ENCODE measurements around the gene TDRD6.
"Not testable (repeated sequence)": the region's sequence is repeated elsewhere in the genome, so short reads cannot be mapped to it uniquely, and the experiment has no call there.

TDRD6 gene, protein sequence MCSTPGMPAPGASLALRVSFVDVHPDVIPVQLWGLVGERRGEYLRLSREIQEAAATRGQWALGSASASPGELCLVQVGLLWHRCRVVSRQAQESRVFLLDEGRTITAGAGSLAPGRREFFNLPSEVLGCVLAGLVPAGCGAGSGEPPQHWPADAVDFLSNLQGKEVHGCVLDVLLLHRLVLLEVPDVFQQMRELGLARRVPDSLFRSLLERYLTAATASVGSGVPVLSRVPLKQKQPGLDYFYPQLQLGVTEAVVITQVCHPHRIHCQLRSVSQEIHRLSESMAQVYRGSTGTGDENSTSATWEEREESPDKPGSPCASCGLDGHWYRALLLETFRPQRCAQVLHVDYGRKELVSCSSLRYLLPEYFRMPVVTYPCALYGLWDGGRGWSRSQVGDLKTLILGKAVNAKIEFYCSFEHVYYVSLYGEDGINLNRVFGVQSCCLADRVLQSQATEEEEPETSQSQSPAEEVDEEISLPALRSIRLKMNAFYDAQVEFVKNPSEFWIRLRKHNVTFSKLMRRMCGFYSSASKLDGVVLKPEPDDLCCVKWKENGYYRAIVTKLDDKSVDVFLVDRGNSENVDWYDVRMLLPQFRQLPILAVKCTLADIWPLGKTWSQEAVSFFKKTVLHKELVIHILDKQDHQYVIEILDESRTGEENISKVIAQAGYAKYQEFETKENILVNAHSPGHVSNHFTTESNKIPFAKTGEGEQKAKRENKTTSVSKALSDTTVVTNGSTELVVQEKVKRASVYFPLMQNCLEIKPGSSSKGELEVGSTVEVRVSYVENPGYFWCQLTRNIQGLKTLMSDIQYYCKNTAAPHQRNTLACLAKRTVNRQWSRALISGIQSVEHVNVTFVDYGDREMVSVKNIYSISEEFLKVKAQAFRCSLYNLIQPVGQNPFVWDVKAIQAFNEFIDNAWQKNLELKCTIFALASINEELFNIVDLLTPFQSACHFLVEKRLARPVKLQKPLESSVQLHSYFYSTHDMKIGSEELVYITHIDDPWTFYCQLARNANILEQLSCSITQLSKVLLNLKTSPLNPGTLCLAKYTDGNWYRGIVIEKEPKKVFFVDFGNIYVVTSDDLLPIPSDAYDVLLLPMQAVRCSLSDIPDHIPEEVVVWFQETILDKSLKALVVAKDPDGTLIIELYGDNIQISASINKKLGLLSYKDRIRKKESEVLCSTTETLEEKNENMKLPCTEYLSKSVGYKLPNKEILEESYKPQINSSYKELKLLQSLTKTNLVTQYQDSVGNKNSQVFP (N-terminal part only)

DNA sequence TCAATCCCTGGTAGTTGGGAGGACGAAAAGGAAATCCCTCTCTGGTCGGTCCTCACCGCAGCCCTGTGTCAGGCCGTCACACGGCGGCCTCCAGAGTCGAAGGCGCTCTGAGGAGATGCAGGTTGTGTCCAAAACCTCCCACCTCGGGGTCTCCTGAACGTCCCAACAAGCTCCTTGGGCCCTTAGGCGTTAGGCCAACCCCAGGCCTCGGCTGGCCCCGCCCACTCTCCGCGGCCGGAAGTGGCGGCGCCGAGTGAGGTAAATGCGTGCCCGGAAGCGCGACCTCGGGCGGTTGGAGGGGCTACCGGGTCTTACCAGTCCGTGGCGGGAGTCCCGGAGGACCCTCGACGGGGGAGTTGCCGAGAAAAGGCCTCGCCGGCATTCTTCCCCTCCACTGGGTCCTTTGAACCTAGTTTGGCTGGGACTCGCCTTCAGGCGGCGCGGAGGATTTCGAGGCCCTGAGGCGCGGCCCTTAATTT, at the start of gene TDRD6:
TSS of gene TDRD6 (plus strand) at position 267 of the 479 bp plus-strand sequence. CDS start 244 bp downstream, outside the sequence.
- in situ Hi-C loops (cut with MboI; ENCODE audit: low sequenced_read_pairs), result no loop called here

DNA sequence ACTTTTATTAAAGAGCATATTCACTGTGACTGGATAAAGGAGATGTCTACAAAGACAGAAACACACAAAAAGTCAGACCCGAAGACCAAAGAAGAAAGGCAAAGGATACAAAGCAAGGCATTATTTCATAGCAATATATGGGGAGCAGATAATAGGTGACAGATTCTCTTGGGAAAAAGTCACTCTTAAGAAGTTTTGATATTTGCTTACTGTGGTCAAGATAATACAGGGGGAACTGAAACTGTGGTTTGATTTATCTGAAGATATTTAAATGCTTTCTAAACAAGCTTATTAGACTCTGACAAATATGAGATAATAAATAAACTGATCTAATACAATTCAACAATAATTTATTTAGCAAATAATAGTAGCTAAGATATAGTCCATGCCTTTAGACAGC, 49.8 kb upstream of the TDRD6 start:
- in situ Hi-C loops (cut with MboI; ENCODE audit: low sequenced_read_pairs), result no loop called here

DNA sequence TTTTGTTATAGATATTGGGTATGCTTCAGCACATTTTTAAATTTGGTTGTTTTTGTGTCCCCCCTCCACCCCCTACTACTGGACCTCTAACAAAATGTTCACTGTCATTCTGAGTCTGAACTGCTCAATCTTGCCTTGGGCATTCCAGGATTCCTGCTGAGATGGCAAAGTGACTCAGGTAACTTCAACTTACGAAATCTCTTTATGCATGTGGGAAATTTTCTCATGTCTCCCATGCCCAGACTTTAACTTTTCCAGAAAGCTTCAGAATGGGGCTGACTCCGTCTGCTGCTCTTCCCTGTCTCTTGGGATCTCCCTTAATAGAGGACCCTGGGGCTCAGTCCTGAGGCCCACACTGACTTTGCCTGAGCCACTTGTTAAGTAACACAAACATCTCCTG, 49.0 kb upstream of the TDRD6 start:
- in situ Hi-C loops (cut with MboI; ENCODE audit: low sequenced_read_pairs), result no loop called here

DNA sequence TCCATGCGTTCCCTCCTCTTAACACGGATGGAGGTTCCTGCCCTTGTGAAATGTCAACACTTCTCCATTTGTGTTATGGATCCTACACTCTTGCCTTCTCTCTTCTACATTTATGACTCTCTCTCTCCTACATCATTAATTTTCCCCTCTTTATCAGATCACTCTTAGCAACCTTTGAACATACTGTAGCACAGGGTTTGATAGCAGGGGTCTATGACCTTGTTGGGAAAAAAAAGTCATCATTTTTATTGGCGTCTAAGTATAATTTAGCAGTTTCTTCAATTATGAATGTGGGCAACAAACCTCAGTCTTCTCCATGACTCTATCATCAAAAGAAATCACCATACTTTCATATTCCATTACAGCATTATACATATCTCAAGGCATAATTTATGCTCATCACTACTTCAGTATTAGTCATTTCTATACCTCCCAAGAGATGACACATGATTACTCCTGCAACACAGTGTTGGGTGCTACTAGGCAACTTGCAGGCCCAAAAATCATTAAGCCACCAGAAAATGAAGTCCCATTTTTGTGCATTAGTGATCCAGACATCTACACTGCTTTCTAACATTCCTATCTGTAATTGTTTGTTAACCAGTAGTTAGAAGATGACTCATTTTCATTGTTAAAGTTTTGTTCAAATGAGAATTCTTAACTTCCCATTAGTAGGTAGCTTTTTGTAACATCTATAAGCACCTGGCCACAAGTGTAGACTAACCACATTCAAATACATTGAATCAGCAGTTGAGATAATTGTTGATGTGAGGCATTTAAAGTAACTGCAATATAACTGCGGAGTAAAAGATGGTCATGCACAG, 44.5 kb upstream of the TDRD6 start:
- in situ Hi-C loops (cut with MboI; ENCODE audit: low sequenced_read_pairs), result no loop called here

DNA sequence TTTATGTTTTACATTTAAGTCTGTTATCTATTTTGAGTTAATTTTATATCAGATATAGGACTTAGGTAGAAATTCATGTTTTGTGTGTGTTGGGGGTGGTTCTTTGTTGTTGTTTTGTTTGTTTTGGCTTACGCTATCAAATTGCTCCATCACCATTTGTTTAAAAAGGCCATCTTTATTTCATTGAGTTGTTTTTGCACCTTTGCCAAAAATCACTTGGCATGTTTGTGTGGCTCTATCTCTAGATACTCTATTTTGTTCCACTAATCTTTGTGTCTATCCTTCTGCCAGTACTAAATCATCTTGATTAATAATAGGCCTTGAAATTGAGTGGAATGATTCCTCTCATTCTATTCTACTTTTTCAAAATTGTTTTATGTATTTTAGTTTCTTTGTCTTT, 42.4 kb upstream of the TDRD6 start:
- in situ Hi-C loops (cut with MboI; ENCODE audit: low sequenced_read_pairs), result no loop called here

DNA sequence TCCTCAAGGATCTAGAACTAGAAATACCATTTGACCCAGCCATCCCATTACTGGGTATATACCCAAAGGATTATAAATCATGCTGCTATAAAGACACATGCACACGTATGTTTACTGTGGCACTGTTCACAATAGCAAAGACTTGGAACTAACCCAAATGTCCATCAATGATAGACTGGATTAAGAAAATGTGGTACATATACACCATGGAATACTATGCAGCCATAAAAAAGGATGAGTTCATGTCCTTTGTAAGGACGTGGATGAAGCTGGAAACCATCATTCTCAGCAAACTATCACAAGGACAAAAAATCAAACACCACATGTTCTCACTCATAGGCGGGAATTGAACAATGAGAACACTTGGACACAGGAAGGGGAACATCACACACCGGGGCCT, 39.6 kb upstream of the TDRD6 start:
- in situ Hi-C loops (cut with MboI; ENCODE audit: low sequenced_read_pairs), result not testable (repeated sequence)

DNA sequence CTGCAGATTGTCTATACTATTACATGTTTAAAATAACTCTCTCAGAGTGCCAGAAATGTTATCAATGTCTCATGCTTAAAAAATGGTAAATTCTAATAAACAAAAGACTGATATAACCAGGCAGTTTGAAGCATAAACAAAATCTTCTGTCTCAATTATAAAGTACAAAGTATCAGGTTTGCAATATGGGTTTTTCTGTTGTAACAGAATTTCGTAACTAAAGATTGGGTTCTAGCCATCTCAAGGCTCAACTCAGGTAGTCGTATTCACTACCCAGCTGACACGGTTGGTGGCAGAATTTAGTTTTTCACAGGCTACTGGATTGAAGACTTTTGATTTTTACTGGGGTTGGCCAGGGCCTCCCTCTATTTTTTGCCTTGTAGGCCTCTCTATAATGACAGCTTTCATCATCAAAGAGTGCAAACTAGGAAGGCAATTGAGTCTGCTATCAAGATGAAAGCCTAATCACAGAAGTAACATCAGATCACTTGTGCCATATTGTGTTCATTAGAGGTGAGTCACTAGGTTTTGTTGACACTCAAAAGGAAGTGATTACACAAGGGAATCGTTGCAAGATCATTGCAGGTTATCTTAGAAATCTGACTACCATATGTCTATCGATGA, 38.7 kb upstream of the TDRD6 start:
- in situ Hi-C loops (cut with MboI; ENCODE audit: low sequenced_read_pairs), result no loop called here

DNA sequence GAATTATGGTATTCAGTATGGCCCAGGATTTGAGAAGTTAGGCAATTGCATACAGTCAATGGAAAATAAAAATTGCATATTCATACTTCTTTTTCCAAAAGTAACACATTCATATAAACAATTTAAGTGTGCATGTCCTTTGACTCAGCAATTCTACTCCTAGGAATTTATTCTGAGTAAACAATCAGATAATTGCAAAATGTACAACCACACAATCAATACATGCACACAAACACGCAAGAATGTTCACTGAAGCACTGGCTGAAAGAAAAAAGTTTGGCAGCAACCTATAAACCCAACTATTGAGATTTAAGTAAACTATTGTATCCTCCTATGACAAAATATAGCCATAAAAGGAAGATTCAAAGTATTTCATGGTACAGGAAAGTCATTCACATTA, 36.7 kb upstream of the TDRD6 start:
- in situ Hi-C loops (cut with MboI; ENCODE audit: low sequenced_read_pairs), result no loop called here

DNA sequence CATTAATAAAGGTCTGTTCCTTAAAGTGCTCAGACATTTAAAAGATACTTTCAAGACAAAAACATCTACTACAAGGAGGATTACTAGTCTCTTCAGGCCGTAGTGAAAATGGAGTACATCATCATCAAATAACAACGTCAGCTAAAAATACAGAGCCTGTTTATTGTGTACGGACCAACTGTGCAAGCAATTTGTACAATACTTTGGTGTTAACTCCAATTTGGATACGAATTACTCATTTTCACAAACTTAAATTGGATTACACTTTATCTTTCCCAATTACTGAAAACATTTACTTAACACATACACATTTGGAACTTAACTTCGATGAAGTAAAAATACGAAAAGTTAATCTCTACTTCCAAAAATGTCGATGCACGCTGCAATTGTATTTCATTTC, 35.9 kb upstream of the TDRD6 start:
- in situ Hi-C loops (cut with MboI; ENCODE audit: low sequenced_read_pairs), result no loop called here

DNA sequence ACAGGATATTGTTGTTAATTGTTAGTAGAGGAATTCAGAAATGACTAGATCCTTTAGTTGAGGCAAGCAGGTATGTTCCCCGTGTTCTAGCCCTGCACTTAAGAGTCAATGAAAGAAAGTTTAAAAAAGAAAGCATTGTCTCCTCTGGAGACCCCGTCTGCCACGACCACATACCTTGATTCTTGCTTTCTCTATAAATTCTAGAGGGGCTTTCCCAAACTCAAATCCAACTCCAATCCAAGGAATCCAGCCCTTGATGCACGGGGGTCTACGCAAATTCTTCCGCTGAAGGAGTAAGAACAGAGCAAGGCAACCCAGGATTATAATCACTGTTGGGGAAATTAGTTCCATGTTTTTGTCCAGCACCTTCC, 35.5 kb upstream of the TDRD6 start:
- in situ Hi-C loops (cut with MboI; ENCODE audit: low sequenced_read_pairs), result no loop called here

DNA sequence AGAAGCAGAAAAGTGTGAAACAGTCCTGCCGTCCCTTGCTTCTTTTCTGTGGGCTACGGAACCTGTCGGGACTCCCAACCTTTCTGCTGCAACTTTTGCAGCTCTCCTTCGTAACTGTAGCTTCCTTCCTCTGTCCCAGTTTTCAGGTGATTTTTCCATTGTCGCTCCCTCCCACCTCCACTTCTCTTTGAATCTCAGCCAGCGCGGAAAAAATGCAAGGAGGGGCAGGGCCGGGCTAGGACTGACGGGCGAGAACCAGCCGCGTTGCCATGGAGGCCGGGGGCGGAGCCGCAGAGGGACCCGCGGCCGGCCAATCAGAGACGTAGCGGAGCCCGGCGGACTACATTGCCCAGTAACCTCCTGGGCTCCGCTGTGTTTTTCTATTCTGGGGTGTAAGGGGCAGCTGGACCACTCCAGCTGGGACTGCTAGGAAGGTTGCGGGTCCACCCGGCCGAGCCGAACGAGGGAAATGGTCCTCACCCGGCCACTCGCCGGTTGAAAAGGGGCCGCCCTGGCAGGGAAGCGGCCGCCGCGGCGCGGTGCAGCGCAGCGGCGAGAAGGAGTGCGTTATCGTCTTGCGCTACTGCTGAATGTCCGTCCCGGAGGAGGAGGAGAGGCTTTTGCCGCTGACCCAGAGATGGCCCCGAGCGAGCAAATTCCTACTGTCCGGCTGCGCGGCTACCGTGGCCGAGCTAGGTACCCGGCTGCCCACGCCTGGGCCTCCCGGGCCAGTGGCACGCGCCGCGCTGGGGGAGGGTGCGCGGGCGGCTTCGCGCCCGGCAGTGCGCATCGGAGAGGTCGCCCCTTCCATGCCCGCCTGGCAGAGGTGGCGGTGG, 34.9 kb upstream of the TDRD6 start, which contains the start of the genes CYP39A1 and SLC25A27:
TSS of gene CYP39A1 (minus strand) at position 216 of the 836 bp plus-strand sequence. CDS start 236 bp downstream, outside the sequence.
TSS of gene SLC25A27 (plus strand) at position 373 of the 836 bp plus-strand sequence. CDS start at position 591, 218 bp downstream.
- in situ Hi-C loops (cut with MboI; ENCODE audit: low sequenced_read_pairs), result no loop called here

DNA sequence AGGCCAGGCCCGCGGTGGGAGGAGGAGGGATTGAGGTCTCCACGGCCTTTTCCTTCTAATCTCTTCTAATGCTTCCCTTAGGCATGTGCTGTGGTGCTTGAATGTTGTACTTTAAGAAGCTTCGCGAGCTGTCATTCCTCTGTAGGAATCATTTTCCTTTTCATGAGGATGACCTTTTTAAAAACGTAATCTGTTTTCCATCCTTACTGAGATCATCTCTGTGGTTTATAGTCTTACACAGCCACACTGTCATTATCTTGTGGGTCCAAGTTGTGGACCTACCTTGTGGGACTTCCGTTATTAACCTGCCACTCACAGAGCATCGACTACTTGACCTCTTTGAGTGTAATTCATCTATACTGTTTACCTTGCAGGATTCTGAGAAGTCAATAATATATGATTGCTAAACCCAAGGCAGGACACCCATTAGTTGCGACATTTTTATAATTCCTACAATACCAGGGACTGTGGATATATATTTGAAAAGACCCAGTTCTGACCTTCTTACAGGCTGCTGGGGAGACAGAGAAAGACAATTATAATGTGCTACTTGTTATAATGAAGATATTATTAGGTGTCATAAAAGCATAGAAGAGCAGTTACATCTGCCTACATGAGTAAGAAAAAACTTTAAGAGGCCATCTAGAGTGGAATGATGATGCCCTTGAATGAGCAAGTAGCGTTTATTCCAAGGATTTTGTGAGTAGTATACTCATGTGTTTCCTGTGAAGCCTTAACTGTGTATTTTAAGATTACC, 34.1 kb upstream of the TDRD6 start:
- in situ Hi-C loops (cut with MboI; ENCODE audit: low sequenced_read_pairs), result no loop called here

DNA sequence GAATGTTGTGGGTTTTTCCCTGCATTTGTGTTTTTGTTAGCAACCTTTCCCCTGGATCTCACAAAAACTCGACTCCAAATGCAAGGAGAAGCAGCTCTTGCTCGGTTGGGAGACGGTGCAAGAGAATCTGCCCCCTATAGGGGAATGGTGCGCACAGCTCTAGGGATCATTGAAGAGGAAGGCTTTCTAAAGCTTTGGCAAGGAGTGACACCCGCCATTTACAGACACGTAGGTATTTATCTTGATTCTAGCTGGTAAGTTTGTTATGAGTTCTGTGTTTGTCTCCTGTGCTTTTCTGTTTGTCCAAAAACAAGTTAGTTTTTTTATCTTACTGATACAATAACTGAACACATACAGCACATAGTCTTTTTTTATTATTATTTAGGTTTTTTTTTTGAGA, 31.9 kb upstream of the TDRD6 start:
- in situ Hi-C loops (cut with MboI; ENCODE audit: low sequenced_read_pairs), result no loop called here

DNA sequence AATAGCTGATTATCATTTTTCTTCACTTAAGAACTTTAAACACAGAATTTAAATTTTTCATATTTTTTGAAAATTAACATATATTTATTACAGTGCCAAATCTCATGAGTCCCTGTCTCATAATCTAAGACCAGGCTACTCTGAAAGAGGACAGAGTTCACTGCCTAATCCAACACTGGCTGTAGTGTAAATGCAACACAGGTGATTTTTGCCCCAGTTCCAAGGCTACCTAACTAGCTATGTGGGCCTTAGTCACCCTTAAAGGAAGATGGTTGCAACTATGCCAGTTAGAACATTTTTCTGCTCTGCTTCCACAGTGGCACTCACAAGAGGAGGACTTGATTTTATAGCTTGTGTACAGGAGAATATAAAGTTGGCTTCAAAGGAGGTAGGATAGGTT, 30.0 kb upstream of the TDRD6 start:
- in situ Hi-C loops (cut with MboI; ENCODE audit: low sequenced_read_pairs), result no loop called here

DNA sequence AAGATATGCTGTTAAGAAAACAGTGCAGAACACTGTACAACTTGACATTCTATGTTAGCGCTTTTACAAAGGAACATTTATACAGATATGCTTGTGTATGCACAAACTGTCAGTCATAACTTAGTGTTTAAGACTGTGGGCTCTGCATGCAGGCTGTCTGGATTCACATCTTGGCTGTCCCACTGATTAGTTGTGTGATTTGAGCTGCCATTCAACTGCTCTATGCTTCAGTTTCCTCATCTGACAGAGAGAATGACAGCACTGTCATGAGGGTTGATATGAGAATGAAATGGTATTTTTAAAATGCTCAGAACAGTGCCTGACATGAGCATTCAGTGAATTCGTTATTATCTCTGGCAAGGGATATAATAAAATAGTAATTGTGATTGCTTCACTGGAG, 26.2 kb upstream of the TDRD6 start:
- in situ Hi-C loops (cut with MboI; ENCODE audit: low sequenced_read_pairs), result no loop called here

DNA sequence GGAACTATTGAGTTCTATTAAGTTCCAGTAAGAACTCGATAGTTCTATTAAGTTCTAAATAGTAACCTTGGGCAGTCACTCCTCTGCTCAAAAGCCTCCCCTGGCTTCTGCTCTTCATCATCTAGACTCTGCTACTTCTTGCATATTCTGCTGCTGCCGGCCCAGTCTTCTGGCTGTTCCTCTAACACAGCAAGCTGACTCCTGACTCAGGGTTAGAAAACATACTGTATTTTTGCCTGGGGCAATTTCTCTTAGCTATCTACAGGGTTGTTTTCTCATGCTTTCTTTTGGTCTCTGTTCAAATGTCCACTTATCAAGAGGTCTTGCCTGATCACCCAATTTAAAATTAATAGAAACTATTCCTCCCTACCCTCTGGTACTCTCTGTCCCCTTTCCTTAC, 20.3 kb upstream of the TDRD6 start:
- in situ Hi-C loops (cut with MboI; ENCODE audit: low sequenced_read_pairs), result no loop called here

DNA sequence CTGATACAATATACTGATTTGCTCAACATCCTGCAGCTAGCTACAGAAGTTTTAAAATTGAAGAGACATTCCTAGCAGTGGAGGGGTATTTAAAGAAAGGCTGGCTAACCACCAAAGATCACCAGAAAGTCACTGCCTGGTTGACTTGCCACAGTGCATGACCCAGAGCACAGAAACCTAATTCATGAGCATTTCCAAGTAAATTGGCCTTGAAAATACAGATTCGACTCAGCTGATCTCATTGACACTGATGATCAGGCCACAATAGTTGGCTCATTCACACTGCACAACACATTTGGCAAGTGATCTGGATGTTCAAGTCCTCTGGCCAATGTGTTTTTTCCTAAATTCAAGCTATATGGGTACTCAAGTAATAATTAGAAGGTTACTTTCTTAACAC, 13.3 kb upstream of the TDRD6 start:
- in situ Hi-C loops (cut with MboI; ENCODE audit: low sequenced_read_pairs), result no loop called here
